Hippocampal formation (tissue), 2 donors: ENCODE data around the gene VPS13A.

Source experiments
- DNase-seq, 2 donors: peaks; one replicate each; lab custom pipeline; 2025; lab: John Stamatoyannopoulos, UW

Gene VPS13A

GRCh38 chr9:77457916-77458592 lies 280.7 kb downstream of the VPS13A start:
- DNase-seq: peak; percentile 56 to 66

DNA sequence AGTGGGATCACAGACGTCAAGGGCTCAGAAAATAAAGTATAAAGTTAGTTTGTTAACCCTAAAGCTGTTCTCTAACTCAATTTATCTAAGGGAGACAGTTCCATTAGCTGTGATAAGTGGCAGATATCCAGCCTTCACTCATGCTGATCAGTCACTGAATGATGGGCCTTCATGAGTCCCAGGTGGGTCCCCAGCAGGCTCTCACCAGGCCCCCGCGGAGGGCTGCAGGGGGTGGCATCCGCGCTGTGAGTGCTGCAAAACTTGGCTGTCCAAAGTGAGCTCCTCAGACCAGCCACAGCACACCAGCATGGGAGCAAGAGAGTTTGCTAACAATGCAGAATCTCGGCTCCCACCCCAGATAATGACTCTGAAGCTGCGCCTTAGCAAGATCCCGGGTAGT lies 283.6 kb downstream of the VPS13A start:
- DNase-seq: no peak

DNA sequence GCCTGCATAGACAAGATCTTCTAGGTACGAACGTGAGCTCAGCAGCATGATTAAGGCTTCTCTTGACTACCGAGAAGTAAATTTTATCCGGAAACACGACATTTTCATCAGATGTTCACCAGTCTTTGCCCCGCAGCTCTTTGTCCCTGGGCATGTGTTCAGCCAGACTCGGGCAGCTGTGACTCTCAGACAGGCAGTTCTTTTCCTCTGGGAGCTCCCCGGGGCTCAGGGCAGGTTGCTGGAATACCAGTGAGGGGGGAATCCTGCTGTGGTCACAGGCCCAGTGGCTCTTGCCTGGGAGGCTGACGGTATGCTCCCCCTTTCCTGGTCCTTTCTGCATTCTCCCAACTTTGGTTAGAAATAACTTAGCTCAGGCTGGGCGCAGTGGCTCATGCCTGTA lies 284.7 kb downstream of the VPS13A start:
- no peak for DNase-seq

- no peak for DNase-seq
These were observed 285.8 kb downstream of the VPS13A start for GRCh38 chr9:77463151-77463550.

GRCh38 chr9:77464661-77465060 lies 287.3 kb downstream of the VPS13A start:
- no peak for DNase-seq

DNA sequence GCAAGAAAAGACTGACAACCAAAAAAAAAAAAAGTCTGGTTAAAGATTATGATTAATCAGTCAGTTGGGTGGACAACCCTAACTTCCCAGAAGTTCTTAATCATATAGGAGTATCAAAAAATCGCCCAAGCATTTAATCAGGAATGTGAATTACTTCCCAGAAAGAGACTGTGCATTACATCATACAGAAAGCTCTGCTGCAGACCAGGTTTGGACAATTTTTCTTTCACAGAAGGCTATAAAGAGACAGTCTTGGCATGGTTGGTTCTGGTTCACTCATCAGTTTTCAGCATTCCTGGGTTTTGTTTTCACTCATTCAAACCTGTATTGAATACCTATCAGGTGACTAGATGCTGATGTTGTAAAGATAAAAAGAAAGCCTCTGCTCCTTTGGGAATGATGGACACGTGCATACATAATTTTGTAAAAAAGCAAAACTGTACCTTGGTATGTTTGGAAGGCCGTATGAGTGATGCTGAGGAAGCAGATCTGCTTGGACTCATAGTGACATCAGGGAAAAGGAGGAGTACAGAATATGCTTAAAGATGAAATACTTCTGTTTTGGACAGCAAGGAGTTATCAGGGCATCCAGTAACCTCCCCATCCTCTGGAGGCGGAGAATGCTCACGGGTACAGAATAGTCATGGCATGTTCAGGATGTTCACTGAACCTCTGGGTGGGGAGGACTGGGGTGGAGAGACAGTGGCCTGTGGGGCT lies 292.3 kb downstream of the VPS13A start:
- no peak for DNase-seq
